Fibroblast of skin of scalp (primary cell): ENCODE measurements around the gene H2BK1.

ENCODE experiments used
- DNase-seq: peaks from one replicate; pipeline ENCODE4 v3.0.0-alpha.2; 2013

The H2BK1 gene

GRCh38 chr7:151201751-151202150 is 8.5 kb downstream of the H2BK1 start:
- no peak for DNase-seq

GRCh38 chr7:151201344-151201743 is 8.9 kb downstream of the H2BK1 start:
- DNase-seq, result no peak

- DNase-seq, result no peak
Observed at GRCh38 chr7:151198945-151199848, 11.1 kb downstream of the H2BK1 start.

- DNase-seq, result no peak
Observed at GRCh38 chr7:151197932-151198331, 12.4 kb downstream of the H2BK1 start.

GRCh38 chr7:151195616-151196450 is 14.5 kb downstream of the H2BK1 start:
- no peak for DNase-seq

- no peak for DNase-seq
Observed at GRCh38 chr7:151194188-151194587, 16.1 kb downstream of the H2BK1 start.

- DNase-seq, result no peak
Observed at GRCh38 chr7:151193203-151193978, 16.9 kb downstream of the H2BK1 start.

- no peak for DNase-seq
Observed at GRCh38 chr7:151192002-151192539, 18.2 kb downstream of the H2BK1 start.

GRCh38 chr7:151191544-151191943 is 18.7 kb downstream of the H2BK1 start:
- no peak for DNase-seq

- DNase-seq, result no peak
Observed at GRCh38 chr7:151189038-151189437, 21.2 kb downstream of the H2BK1 start.

- no peak for DNase-seq
Observed at GRCh38 chr7:151188252-151188542, 22.1 kb downstream of the H2BK1 start.

GRCh38 chr7:151187409-151188251 is 22.7 kb downstream of the H2BK1 start:
- no peak for DNase-seq

GRCh38 chr7:151186640-151187408 is 23.5 kb downstream of the H2BK1 start, which contains the start of gene ASB10:
TSS of gene ASB10 (minus strand) at chr7:151187250. CDS start at chr7:151187130, 120 bp downstream.
- DNase-seq, result no peak

GRCh38 chr7:151185762-151186639 is 24.3 kb downstream of the H2BK1 start:
- DNase-seq, result no peak

GRCh38 chr7:151181011-151181431 is 29.3 kb downstream of the H2BK1 start:
- no peak for DNase-seq

- DNase-seq, result no peak
Observed at GRCh38 chr7:151179946-151180345, 30.3 kb downstream of the H2BK1 start.

GRCh38 chr7:151179287-151179860 is 30.9 kb downstream of the H2BK1 start:
- DNase-seq, result no peak

- DNase-seq, result no peak
Observed at GRCh38 chr7:151178831-151179230, 31.5 kb downstream of the H2BK1 start.

- DNase-seq, result no peak
Observed at GRCh38 chr7:151178236-151178635, 32.1 kb downstream of the H2BK1 start.
